GM18873 (cell line): ENCODE data around the gene PUM1.

Experiments
- ATAC-seq: cut with Tn5 transposase; IDR thresholded peaks from one replicate; pipeline ENCODE4 v1.9.1; 2021; ENCODE audit warnings: mild to moderate bottlenecking, moderate library complexity, moderate number of reproducible peaks; ENCODE audit not compliant: unreplicated experiment, low FRiP score

PUM1 gene

GRCh38 chr1:30882678-30883388, 182.7 kb downstream of the PUM1 start:
- ATAC-seq = no peak
